A549 (cell line): ENCODE measurements around the gene CLCA2.

Experiments used
- EP300 ChIP-seq, 2 experiments: fragments of >200 bp; sonication (Bioruptor Twin); formaldehyde crosslinking; IDR thresholded peaks; 2 replicates in 1 of 2; 3 replicates in 1 of 2; pipeline ENCODE4 v1.6.1; 2016 to 2017
- HDAC2 ChIP-seq: fragments of 200-600 bp; sonication (generic); IDR thresholded peaks from 2 replicates; pipeline ENCODE4 v1.6.1; 2016
- POLR2A ChIP-seq: IDR thresholded peaks from 2 replicates; pipeline ENCODE4 v1.6.1; 2012; ENCODE audit warnings: mild to moderate bottlenecking, low read length
- RAD21 ChIP-seq, 2 experiments: fragments of >200 bp in 1 of 2; sonication (Bioruptor Twin) in 1 of 2; formaldehyde crosslinking in 1 of 2; IDR thresholded peaks in 1 of 2; conservative IDR thresholded peaks in 1 of 2; 2 replicates in 1 of 2; 3 replicates in 1 of 2; pipeline ENCODE4 v1.6.1; 2012 to 2018; ENCODE audit warnings: inconsistent platforms in 1 of 2
- RNF2 ChIP-seq: fragments of 200-600 bp; sonication (generic); IDR thresholded peaks from 2 replicates; pipeline ENCODE4 v1.6.1; 2016; ENCODE audit warnings: low read depth, mild to moderate bottlenecking, antibody characterized with exemption, moderate library complexity, borderline replicate concordance
- TP53 ChIP-seq: fragments of 250-450 bp; sonication (Bioruptor Pico); IDR thresholded peaks from 2 replicates; pipeline ENCODE4 v1.5.0; 2021; ENCODE audit warnings: mild to moderate bottlenecking, moderate library complexity
- ZFP36 ChIP-seq: fragments of 450-650 bp; IDR thresholded peaks from 2 replicates; pipeline ENCODE4 v1.6.1; 2014; ENCODE audit warnings: borderline replicate concordance; ENCODE audit not compliant: partially characterized antibody
- TF ChIP-seq, protein P1 (sequence below): fragments of >200 bp; sonication (Bioruptor Twin); formaldehyde crosslinking; IDR thresholded peaks from 3 replicates; pipeline ENCODE4 v1.5.1; 2016
- TF ChIP-seq, protein P2 (sequence below): fragments of 200-600 bp; sonication (generic); IDR thresholded peaks from 2 replicates; pipeline ENCODE4 v1.6.1; 2016; ENCODE audit warnings: antibody characterized with exemption, mild to moderate bottlenecking, moderate library complexity
- TF ChIP-seq, protein P3 (sequence below): fragments of 450-650 bp; IDR thresholded peaks from 2 replicates; pipeline ENCODE4 v1.6.1; 2014; ENCODE audit warnings: antibody characterized with exemption

DNA sequence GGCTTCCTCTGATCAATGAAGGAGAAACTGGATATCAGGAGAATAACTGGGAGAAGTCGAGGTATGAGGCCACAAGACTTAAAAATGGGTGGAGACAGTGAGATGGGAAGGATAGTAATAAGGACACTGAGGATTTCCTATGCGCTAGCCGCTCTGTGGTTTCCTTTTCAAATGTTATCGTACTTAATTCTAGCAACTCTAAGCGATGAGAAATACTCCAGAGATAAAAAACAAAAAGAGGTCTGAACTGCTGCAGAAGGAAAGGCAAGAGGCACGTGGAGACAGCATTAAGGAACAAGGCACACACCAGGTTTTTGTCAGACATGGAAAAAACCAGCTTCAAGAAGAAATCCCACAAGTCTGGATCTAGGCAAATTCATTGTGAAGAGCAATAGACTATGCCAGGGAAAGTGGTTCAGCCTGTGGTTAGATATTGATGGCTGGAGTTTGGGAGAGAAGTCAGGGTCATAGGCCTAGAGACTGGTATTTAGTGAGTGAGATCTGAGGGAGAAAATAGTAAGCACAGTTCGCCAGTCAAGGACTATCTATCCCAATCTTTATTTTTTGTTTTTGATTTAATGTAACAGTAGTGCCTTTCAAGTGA is 5.3 kb downstream of the CLCA2 start:
- TF ChIP-seq EP300 (IDR thresholded peaks at IDR 0.05) (no peak), HDAC2 (no peak), TP53 (CRISPR knock-in tag) (no peak), RAD21 (conservative IDR thresholded peaks at IDR 0.05 in 1 of 2, IDR thresholded peaks at IDR 0.05 in 1 of 2) (no peak), POLR2A (no peak), ZFP36 (no peak), RNF2 (no peak)
- TF ChIP-seq, protein P1, sequence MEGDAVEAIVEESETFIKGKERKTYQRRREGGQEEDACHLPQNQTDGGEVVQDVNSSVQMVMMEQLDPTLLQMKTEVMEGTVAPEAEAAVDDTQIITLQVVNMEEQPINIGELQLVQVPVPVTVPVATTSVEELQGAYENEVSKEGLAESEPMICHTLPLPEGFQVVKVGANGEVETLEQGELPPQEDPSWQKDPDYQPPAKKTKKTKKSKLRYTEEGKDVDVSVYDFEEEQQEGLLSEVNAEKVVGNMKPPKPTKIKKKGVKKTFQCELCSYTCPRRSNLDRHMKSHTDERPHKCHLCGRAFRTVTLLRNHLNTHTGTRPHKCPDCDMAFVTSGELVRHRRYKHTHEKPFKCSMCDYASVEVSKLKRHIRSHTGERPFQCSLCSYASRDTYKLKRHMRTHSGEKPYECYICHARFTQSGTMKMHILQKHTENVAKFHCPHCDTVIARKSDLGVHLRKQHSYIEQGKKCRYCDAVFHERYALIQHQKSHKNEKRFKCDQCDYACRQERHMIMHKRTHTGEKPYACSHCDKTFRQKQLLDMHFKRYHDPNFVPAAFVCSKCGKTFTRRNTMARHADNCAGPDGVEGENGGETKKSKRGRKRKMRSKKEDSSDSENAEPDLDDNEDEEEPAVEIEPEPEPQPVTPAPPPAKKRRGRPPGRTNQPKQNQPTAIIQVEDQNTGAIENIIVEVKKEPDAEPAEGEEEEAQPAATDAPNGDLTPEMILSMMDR, result no peak
- TF ChIP-seq, protein P2, sequence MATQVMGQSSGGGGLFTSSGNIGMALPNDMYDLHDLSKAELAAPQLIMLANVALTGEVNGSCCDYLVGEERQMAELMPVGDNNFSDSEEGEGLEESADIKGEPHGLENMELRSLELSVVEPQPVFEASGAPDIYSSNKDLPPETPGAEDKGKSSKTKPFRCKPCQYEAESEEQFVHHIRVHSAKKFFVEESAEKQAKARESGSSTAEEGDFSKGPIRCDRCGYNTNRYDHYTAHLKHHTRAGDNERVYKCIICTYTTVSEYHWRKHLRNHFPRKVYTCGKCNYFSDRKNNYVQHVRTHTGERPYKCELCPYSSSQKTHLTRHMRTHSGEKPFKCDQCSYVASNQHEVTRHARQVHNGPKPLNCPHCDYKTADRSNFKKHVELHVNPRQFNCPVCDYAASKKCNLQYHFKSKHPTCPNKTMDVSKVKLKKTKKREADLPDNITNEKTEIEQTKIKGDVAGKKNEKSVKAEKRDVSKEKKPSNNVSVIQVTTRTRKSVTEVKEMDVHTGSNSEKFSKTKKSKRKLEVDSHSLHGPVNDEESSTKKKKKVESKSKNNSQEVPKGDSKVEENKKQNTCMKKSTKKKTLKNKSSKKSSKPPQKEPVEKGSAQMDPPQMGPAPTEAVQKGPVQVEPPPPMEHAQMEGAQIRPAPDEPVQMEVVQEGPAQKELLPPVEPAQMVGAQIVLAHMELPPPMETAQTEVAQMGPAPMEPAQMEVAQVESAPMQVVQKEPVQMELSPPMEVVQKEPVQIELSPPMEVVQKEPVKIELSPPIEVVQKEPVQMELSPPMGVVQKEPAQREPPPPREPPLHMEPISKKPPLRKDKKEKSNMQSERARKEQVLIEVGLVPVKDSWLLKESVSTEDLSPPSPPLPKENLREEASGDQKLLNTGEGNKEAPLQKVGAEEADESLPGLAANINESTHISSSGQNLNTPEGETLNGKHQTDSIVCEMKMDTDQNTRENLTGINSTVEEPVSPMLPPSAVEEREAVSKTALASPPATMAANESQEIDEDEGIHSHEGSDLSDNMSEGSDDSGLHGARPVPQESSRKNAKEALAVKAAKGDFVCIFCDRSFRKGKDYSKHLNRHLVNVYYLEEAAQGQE, result no peak
- TF ChIP-seq, protein P3, sequence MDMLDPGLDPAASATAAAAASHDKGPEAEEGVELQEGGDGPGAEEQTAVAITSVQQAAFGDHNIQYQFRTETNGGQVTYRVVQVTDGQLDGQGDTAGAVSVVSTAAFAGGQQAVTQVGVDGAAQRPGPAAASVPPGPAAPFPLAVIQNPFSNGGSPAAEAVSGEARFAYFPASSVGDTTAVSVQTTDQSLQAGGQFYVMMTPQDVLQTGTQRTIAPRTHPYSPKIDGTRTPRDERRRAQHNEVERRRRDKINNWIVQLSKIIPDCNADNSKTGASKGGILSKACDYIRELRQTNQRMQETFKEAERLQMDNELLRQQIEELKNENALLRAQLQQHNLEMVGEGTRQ, result no peak
